Caco-2 (cell line): ENCODE results near the gene ANKRD12. TPM values are rescaled to one million over a fixed set of nuclear protein-coding genes. Genes with fewer than 3 reads are reported as not detected.

Source experiments
- BruUV-seq: library from RNA; stranded (reverse); fragments of 400-500 nt; replicated peaks from 2 replicates; lab custom pipeline; 2021; lab: Mats Ljungman, UMichigan
- CTCF ChIA-PET: fragments of 300-600 bp; sonication (Branson Sonifier 250); formaldehyde crosslinking; loops from one replicate; lab custom pipeline; 2022; ENCODE audit warnings: antibody characterized with exemption; lab: Charles Lee
- POLR2A ChIA-PET: fragments of 300-600 bp; sonication (Branson Sonifier 250); formaldehyde crosslinking; loops from one replicate; lab custom pipeline; 2022; ENCODE audit warnings: antibody characterized with exemption; lab: Charles Lee
- DNase-seq, 2 experiments: peaks; one replicate each; pipeline versions ENCODE4 v3.0.0 to v3.0.0-alpha.2; 2020 to 2022
- H3K27me3 ChIP-seq: replicated peaks from 2 replicates; pipeline ENCODE4 v1.6.0; 2011; ENCODE audit warnings: low read length; ENCODE audit not compliant: control insufficient read depth, insufficient read depth
- H3K36me3 ChIP-seq: 2 replicates; pipeline ENCODE4 v1.5.1; 2011; ENCODE audit warnings: low read length; ENCODE audit not compliant: control insufficient read depth, insufficient read depth
- H3K4me1 ChIP-seq: fragments of 250-450 bp; sonication (Bioruptor Pico); 2 replicates; pipeline ENCODE4 v1.5.1; 2020; ENCODE audit warnings: mild to moderate bottlenecking
- H3K4me3 ChIP-seq: 2 replicates; pipeline ENCODE4 v1.5.1; 2011; ENCODE audit warnings: low read depth, mild to moderate bottlenecking, control low read depth, low read length
- H3K9me3 ChIP-seq: fragments of 250-450 bp; sonication (Bioruptor Pico); 2 replicates; pipeline ENCODE4 v1.5.1; 2020; ENCODE audit warnings: mild to moderate bottlenecking, moderate library complexity
- H3K27ac Mint-ChIP-seq: one replicate; pipeline ENCODE4 v1.8.0; 2022; ENCODE audit warnings: mixed read lengths; ENCODE audit not compliant: unreplicated experiment
- H3K27me3 Mint-ChIP-seq: one replicate; pipeline ENCODE4 v1.8.0; 2022; ENCODE audit warnings: mixed read lengths; ENCODE audit not compliant: insufficient read depth, unreplicated experiment
- H3K36me3 Mint-ChIP-seq: one replicate; pipeline ENCODE4 v1.8.0; 2022; ENCODE audit warnings: mild to moderate bottlenecking, mixed read lengths; ENCODE audit not compliant: insufficient read depth, unreplicated experiment
- H3K4me1 Mint-ChIP-seq: one replicate; pipeline ENCODE4 v1.8.0; 2022; ENCODE audit warnings: low read depth, mixed read lengths; ENCODE audit not compliant: unreplicated experiment
- H3K4me3 Mint-ChIP-seq: one replicate; pipeline ENCODE4 v1.8.0; 2022; ENCODE audit warnings: mild to moderate bottlenecking, moderate library complexity, mixed read lengths; ENCODE audit not compliant: unreplicated experiment
- H3K9me3 Mint-ChIP-seq: one replicate; pipeline ENCODE4 v1.8.0; 2022; ENCODE audit warnings: mixed read lengths; ENCODE audit not compliant: unreplicated experiment
- CTCF ChIP-seq, 2 experiments: fragments of 200-600 bp in 1 of 2; IDR thresholded peaks; 1 replicate in 1 of 2; 2 replicates in 1 of 2; pipeline versions ENCODE4 v1.5.1 to v1.8.0; 2011 to 2022; ENCODE audit warnings: antibody characterized with exemption in 1 of 2, control low read depth in 1 of 2, inconsistent platforms in 1 of 2, low read depth in 1 of 2, low read length in 1 of 2, mild to moderate bottlenecking in 1 of 2, moderate library complexity in 1 of 2; ENCODE audit not compliant: insufficient read depth in 1 of 2, severe bottlenecking in 1 of 2, unreplicated experiment in 1 of 2
- intact Hi-C: fragments of 100-400 bp; cut with micrococcal nuclease; formaldehyde crosslinking; loops from one replicate; pipeline ENCODE4 v1.10.0; 2022; ENCODE audit not compliant: unreplicated experiment
- total RNA-seq: library from RNA; stranded (reverse); gene quantifications from 2 replicates; pipeline ENCODE4 v1.2.3, GENCODE V29; 2022

The ANKRD12 gene
- total RNA-seq, 1 experiment from 2014 or later: 33.2 TPM

GRCh38 chr18:9249254-9249653, 112.7 kb downstream of the ANKRD12 start:
- DNase-seq: no peak
- intact Hi-C loops: no loop called here
- peaks cover 5% of the 10 kb centered on the region for H3K9me3 Mint-ChIP-seq
- no peaks in the 10 kb centered on the region for H3K9me3 ChIP-seq
- no peak overlapping the region for H3K4me3 ChIP-seq
- H3K36me3 Mint-ChIP-seq: peaks cover 26% of the 10 kb centered on the region
- no peak for TF ChIP-seq CTCF (IDR thresholded peaks at IDR 0.05; ENCODE audit: insufficient read depth in 1 of 2, low read depth in 1 of 2, low read length in 1 of 2, severe bottlenecking in 1 of 2, unreplicated experiment in 1 of 2)
- no peaks in the 10 kb centered on the region for H3K27me3 Mint-ChIP-seq
- no peaks in the 10 kb centered on the region for H3K36me3 ChIP-seq
- H3K27ac Mint-ChIP-seq: no peak overlapping the region
- H3K4me1 Mint-ChIP-seq: no peaks in the 10 kb centered on the region
- H3K27me3 ChIP-seq: no peaks in the 10 kb centered on the region
- ChIA-PET POLR2A (no interaction called here), CTCF (no interaction called here)
- BruUV-seq: no TSS peak
- no peak overlapping the region for H3K4me3 Mint-ChIP-seq
- no peaks in the 10 kb centered on the region for H3K4me1 ChIP-seq

- intact Hi-C loops: no loop called here
- Mint-ChIP-seq H3K4me3 (no peak overlapping the region), H3K9me3 (peaks cover 28% of the 10 kb centered on the region), H3K27me3 (no peaks in the 10 kb centered on the region), H3K27ac (no peak overlapping the region), H3K36me3 (peaks cover 45% of the 10 kb centered on the region), H3K4me1 (peaks cover 15% of the 10 kb centered on the region)
- ChIA-PET POLR2A (no interaction called here), CTCF (no interaction called here)
- no TSS peak for BruUV-seq
- TF ChIP-seq CTCF (IDR thresholded peaks at IDR 0.05; ENCODE audit: insufficient read depth in 1 of 2, low read depth in 1 of 2, low read length in 1 of 2, severe bottlenecking in 1 of 2, unreplicated experiment in 1 of 2): no peak
- Histone ChIP-seq H3K4me1 (no peaks in the 10 kb centered on the region), H3K27me3 (no peaks in the 10 kb centered on the region), H3K4me3 (no peak overlapping the region), H3K36me3 (no peaks in the 10 kb centered on the region; the same call in 1 of the 2 replicates), H3K9me3 (peaks cover 9% of the 10 kb centered on the region)
- no peak for DNase-seq
Measured at GRCh38 chr18:9259173-9259572, 122.6 kb downstream of the ANKRD12 start.

GRCh38 chr18:9260388-9261380, 124.1 kb downstream of the ANKRD12 start:
- H3K36me3 ChIP-seq: no peaks in the 10 kb centered on the region; the same call in 1 of the 2 replicates
- peaks cover 41% of the 10 kb centered on the region for H3K36me3 Mint-ChIP-seq
- peaks cover 13% of the 10 kb centered on the region for H3K9me3 Mint-ChIP-seq
- POLR2A ChIA-PET: no interaction called here
- H3K27me3 Mint-ChIP-seq: no peaks in the 10 kb centered on the region
- DNase-seq: no peak
- H3K9me3 ChIP-seq: peaks cover 5% of the 10 kb centered on the region; the same call in 1 of the 2 replicates
- H3K4me3 ChIP-seq: no peak overlapping the region
- H3K27ac Mint-ChIP-seq: no peak overlapping the region
- H3K4me1 ChIP-seq: no peaks in the 10 kb centered on the region
- TF ChIP-seq CTCF (IDR thresholded peaks at IDR 0.05; ENCODE audit: insufficient read depth in 1 of 2, low read depth in 1 of 2, low read length in 1 of 2, severe bottlenecking in 1 of 2, unreplicated experiment in 1 of 2): no peak
- intact Hi-C loops: no loop called here
- no peak overlapping the region for H3K4me3 Mint-ChIP-seq
- BruUV-seq: no TSS peak
- H3K4me1 Mint-ChIP-seq: peaks cover 5% of the 10 kb centered on the region
- H3K27me3 ChIP-seq: no peaks in the 10 kb centered on the region
- CTCF ChIA-PET: no interaction called here
